ENCODE results near the gene VCAN.

VCAN gene

GRCh38 chr5:83542839-83543238, 71.3 kb downstream of the VCAN start:
- H3K27me3 ChIP-seq (replicated peaks; ENCODE audit: insufficient read depth, low read length), result no peaks in the 10 kb centered on the region
- no peaks in the 10 kb centered on the region for H3K79me2 ChIP-seq (ENCODE audit: low read length)
- peaks cover 6% of the 10 kb centered on the region; the same call in 1 of the 2 replicates for H3F3A ChIP-seq (ENCODE audit: insufficient read depth, low read length)
- no peaks in the 10 kb centered on the region for H3K36me3 ChIP-seq (replicated peaks; ENCODE audit: insufficient read depth, low read length)
- H2AFZ ChIP-seq (ENCODE audit: low read length), result no peak overlapping the region
- H3K9ac ChIP-seq (ENCODE audit: low read length), result no peak overlapping the region
- H3K9me3 ChIP-seq (replicated peaks; ENCODE audit: insufficient read depth, low read length), result no peaks in the 10 kb centered on the region
- H3K27ac ChIP-seq (ENCODE audit: low read length), result no peak overlapping the region
- no peak overlapping the region for H3K4me3 ChIP-seq (ENCODE audit: low read length)
- H3K9me2 ChIP-seq (replicated peaks; ENCODE audit: insufficient read depth, low read length), result no peaks in the 10 kb centered on the region
- no peak overlapping the region for H3K4me2 ChIP-seq (ENCODE audit: low read depth, low read length)
- no peaks in the 10 kb centered on the region for H4K20me1 ChIP-seq (ENCODE audit: insufficient read depth, low read length)
- peaks cover 6% of the 10 kb centered on the region; the same call in 1 of the 2 replicates for H3K4me1 ChIP-seq (ENCODE audit: low read length)
- no peak for TF ChIP-seq EZH2phosphoT487 (IDR thresholded peaks at IDR 0.05; ENCODE audit: low read length)
- TF ChIP-seq EZH2 (optimal IDR thresholded peaks at IDR 0.05; ENCODE audit: low read depth, low read length), result no peak
- TF ChIP-seq, protein P1, sequence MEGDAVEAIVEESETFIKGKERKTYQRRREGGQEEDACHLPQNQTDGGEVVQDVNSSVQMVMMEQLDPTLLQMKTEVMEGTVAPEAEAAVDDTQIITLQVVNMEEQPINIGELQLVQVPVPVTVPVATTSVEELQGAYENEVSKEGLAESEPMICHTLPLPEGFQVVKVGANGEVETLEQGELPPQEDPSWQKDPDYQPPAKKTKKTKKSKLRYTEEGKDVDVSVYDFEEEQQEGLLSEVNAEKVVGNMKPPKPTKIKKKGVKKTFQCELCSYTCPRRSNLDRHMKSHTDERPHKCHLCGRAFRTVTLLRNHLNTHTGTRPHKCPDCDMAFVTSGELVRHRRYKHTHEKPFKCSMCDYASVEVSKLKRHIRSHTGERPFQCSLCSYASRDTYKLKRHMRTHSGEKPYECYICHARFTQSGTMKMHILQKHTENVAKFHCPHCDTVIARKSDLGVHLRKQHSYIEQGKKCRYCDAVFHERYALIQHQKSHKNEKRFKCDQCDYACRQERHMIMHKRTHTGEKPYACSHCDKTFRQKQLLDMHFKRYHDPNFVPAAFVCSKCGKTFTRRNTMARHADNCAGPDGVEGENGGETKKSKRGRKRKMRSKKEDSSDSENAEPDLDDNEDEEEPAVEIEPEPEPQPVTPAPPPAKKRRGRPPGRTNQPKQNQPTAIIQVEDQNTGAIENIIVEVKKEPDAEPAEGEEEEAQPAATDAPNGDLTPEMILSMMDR (IDR thresholded peaks at IDR 0.05; ENCODE audit: low read length), result no peak
- no peak for DNase-seq

- Histone ChIP-seq H3K9me3 (replicated peaks; ENCODE audit: insufficient read depth, low read length) (no peaks in the 10 kb centered on the region), H4K20me1 (ENCODE audit: insufficient read depth, low read length) (no peaks in the 10 kb centered on the region), H3K4me3 (ENCODE audit: low read length) (no peak overlapping the region), H3K27me3 (replicated peaks; ENCODE audit: insufficient read depth, low read length) (no peaks in the 10 kb centered on the region), H3K4me2 (ENCODE audit: low read depth, low read length) (no peak overlapping the region), H3K36me3 (replicated peaks; ENCODE audit: insufficient read depth, low read length) (no peaks in the 10 kb centered on the region), H3K9me2 (replicated peaks; ENCODE audit: insufficient read depth, low read length) (no peaks in the 10 kb centered on the region), H3K27ac (ENCODE audit: low read length) (no peak overlapping the region), H3K9ac (ENCODE audit: low read length) (no peak overlapping the region), H3F3A (ENCODE audit: insufficient read depth, low read length) (peaks cover 6% of the 10 kb centered on the region; the same call in 1 of the 2 replicates), H2AFZ (ENCODE audit: low read length) (no peak overlapping the region), H3K4me1 (ENCODE audit: low read length) (peaks cover 6% of the 10 kb centered on the region; the same call in 1 of the 2 replicates), H3K79me2 (ENCODE audit: low read length) (no peaks in the 10 kb centered on the region)
- DNase-seq, result no peak
- no peak for TF ChIP-seq EZH2phosphoT487 (IDR thresholded peaks at IDR 0.05; ENCODE audit: low read length)
- TF ChIP-seq, protein P1 (IDR thresholded peaks at IDR 0.05; ENCODE audit: low read length), result no peak
- no peak for TF ChIP-seq EZH2 (optimal IDR thresholded peaks at IDR 0.05; ENCODE audit: low read depth, low read length)
Observed at GRCh38 chr5:83543898-83544297, 72.4 kb downstream of the VCAN start.

GRCh38 chr5:83547161-83547560, 75.6 kb downstream of the VCAN start:
- no peak for TF ChIP-seq EZH2 (optimal IDR thresholded peaks at IDR 0.05; ENCODE audit: low read depth, low read length)
- TF ChIP-seq, protein P1 (IDR thresholded peaks at IDR 0.05; ENCODE audit: low read length), result no peak
- no peak for TF ChIP-seq EZH2phosphoT487 (IDR thresholded peaks at IDR 0.05; ENCODE audit: low read length)
- no peak overlapping the region for H3K9ac ChIP-seq (ENCODE audit: low read length)
- no peak overlapping the region for H3K4me2 ChIP-seq (ENCODE audit: low read depth, low read length)
- H2AFZ ChIP-seq (ENCODE audit: low read length), result no peak overlapping the region
- no peaks in the 10 kb centered on the region for H3F3A ChIP-seq (ENCODE audit: insufficient read depth, low read length)
- H3K4me3 ChIP-seq (ENCODE audit: low read length), result no peak overlapping the region
- no peak overlapping the region for H3K27ac ChIP-seq (ENCODE audit: low read length)
- no peak for DNase-seq
- no peaks in the 10 kb centered on the region for H3K27me3 ChIP-seq (replicated peaks; ENCODE audit: insufficient read depth, low read length)
- no peaks in the 10 kb centered on the region for H3K36me3 ChIP-seq (replicated peaks; ENCODE audit: insufficient read depth, low read length)
- H3K9me2 ChIP-seq (replicated peaks; ENCODE audit: insufficient read depth, low read length), result no peaks in the 10 kb centered on the region
- H3K9me3 ChIP-seq (replicated peaks; ENCODE audit: insufficient read depth, low read length), result no peaks in the 10 kb centered on the region
- H3K79me2 ChIP-seq (ENCODE audit: low read length), result no peaks in the 10 kb centered on the region
- H3K4me1 ChIP-seq (ENCODE audit: low read length), result no peaks in the 10 kb centered on the region
- no peaks in the 10 kb centered on the region for H4K20me1 ChIP-seq (ENCODE audit: insufficient read depth, low read length)

All from MM.1S (cell line).